ENCODE data around the gene TREML4.

- TF ChIP-seq POLR2A (IDR thresholded peaks at IDR 0.05; ENCODE audit: borderline replicate concordance, extremely low read depth, insufficient read depth, insufficient read length) (no peak), CTCF (IDR thresholded peaks at IDR 0.05 in 2 of 3, conservative IDR thresholded peaks at IDR 0.05 in 1 of 3; ENCODE audit: borderline replicate concordance in 1 of 3, insufficient read depth in 1 of 3, low read depth in 2 of 3, low read length in 2 of 3) (no peak), ZNF274 (IDR thresholded peaks at IDR 0.05; ENCODE audit: low read depth, low read length) (no peak), REST (IDR thresholded peaks at IDR 0.05; ENCODE audit: low read depth) (no peak), CEBPB (IDR thresholded peaks at IDR 0.05; ENCODE audit: low read depth) (no peak), ATF3 (IDR thresholded peaks at IDR 0.05) (no peak), EZH2phosphoT487 (IDR thresholded peaks at IDR 0.05; ENCODE audit: borderline replicate concordance) (no peak), JUND (IDR thresholded peaks at IDR 0.05) (no peak), CBX3 (IDR thresholded peaks at IDR 0.05; ENCODE audit: low read depth) (no peak), POLR2AphosphoS5 (IDR thresholded peaks at IDR 0.05; ENCODE audit: low read depth, low read length) (no peak), SIN3A (IDR thresholded peaks at IDR 0.05; ENCODE audit: low read depth) (no peak), MAX (IDR thresholded peaks at IDR 0.05) (no peak), EZH2 (IDR thresholded peaks at IDR 0.05) (no peak), EGR1 (IDR thresholded peaks at IDR 0.05; ENCODE audit: low read depth) (no peak)
These were observed 28.4 kb upstream of the TREML4 start for GRCh38 chr6:41199552-41200246.
